PC-9 (cell line): ENCODE results near the gene LZIC. TPM values are rescaled to one million over a fixed set of nuclear protein-coding genes. Genes with fewer than 3 reads are reported as not detected.
A peak's percentile ranks its signal among the peaks of the same experiment; 100 is the strongest.

Experiments
- BruUV-seq: library from RNA; stranded (reverse); fragments of 400-500 nt; replicated peaks from 2 replicates; lab custom pipeline; 2021; lab: Mats Ljungman, UMichigan
- CTCF ChIA-PET: fragments of 300-600 bp; sonication (Branson Sonifier 250); formaldehyde crosslinking; loops from one replicate; lab custom pipeline; 2022; ENCODE audit warnings: antibody characterized with exemption; lab: Charles Lee
- POLR2A ChIA-PET: fragments of 300-600 bp; sonication (Branson Sonifier 250); formaldehyde crosslinking; loops from one replicate; lab custom pipeline; 2022; ENCODE audit warnings: antibody characterized with exemption; ENCODE audit not compliant: unreplicated experiment; lab: Charles Lee
- DNase-seq, 2 experiments: peaks; one replicate each; pipeline versions ENCODE4 v3.0.0 to v3.0.0-alpha.2; 2015 to 2022; ENCODE audit warnings: mixed read lengths in 1 of 2
- H2AFZ ChIP-seq: fragments of 200-600 bp; sonication (generic); 2 replicates; pipeline ENCODE4 v1.8.1; 2017; ENCODE audit warnings: antibody characterized with exemption
- H3F3A ChIP-seq: fragments of 200-600 bp; sonication (generic); 2 replicates; pipeline ENCODE4 v1.8.1; 2017; ENCODE audit warnings: antibody characterized with exemption, mild to moderate bottlenecking, low read depth; ENCODE audit not compliant: insufficient read depth
- H3K27ac ChIP-seq: fragments of 200-600 bp; sonication (generic); 2 replicates; pipeline ENCODE4 v1.6.1; 2016; ENCODE audit warnings: mixed run types
- H3K27me3 ChIP-seq: fragments of 200-600 bp; sonication (generic); 2 replicates; pipeline ENCODE4 v1.6.1; 2016; ENCODE audit warnings: low read depth, mixed run types; ENCODE audit not compliant: insufficient read depth
- H3K36me3 ChIP-seq: fragments of 200-600 bp; sonication (generic); 2 replicates; pipeline ENCODE4 v1.6.1; 2016; ENCODE audit warnings: low read depth, mixed run types
- H3K4me1 ChIP-seq: fragments of 200-600 bp; sonication (generic); replicated peaks from 2 replicates; pipeline ENCODE4 v1.6.1; 2016; ENCODE audit warnings: mixed run types; ENCODE audit not compliant: insufficient read depth
- H3K4me2 ChIP-seq: fragments of 200-600 bp; sonication (generic); 2 replicates; pipeline ENCODE4 v1.6.1; 2017; ENCODE audit warnings: mixed run types
- H3K4me3 ChIP-seq: fragments of 200-600 bp; sonication (generic); 2 replicates; pipeline ENCODE4 v1.6.1; 2016; ENCODE audit warnings: mixed run types
- H3K79me2 ChIP-seq: fragments of 200-600 bp; sonication (generic); 2 replicates; pipeline ENCODE4 v1.6.1; 2017; ENCODE audit warnings: low read depth, mixed run types
- H3K9me2 ChIP-seq: fragments of 200-600 bp; sonication (generic); 2 replicates; pipeline ENCODE4 v1.8.1; 2017; ENCODE audit warnings: mild to moderate bottlenecking; ENCODE audit not compliant: insufficient read depth
- H3K9me3 ChIP-seq: fragments of 200-600 bp; sonication (generic); 2 replicates; pipeline ENCODE4 v1.8.1; 2016; ENCODE audit warnings: low read depth; ENCODE audit not compliant: insufficient read depth
- H4K20me1 ChIP-seq: fragments of 200-600 bp; sonication (generic); 2 replicates; pipeline ENCODE4 v1.8.1; 2017; ENCODE audit not compliant: insufficient read depth
- EZH2 ChIP-seq: fragments of 200-600 bp; sonication (generic); IDR thresholded peaks from 2 replicates; pipeline ENCODE4 v1.8.0; 2017; ENCODE audit warnings: antibody characterized with exemption, low read depth
- intact Hi-C: fragments of 100-400 bp; cut with micrococcal nuclease; formaldehyde crosslinking; loops from one replicate; pipeline ENCODE4 v1.10.0; 2022; ENCODE audit not compliant: unreplicated experiment
- total RNA-seq: library from RNA; stranded (reverse); gene quantifications from 2 replicates; pipeline ENCODE4 v1.2.3, GENCODE V29; 2021
- TF ChIP-seq, protein P1 (sequence below): fragments of 200-600 bp; sonication (generic); conservative IDR thresholded peaks from 2 replicates; pipeline ENCODE4 v1.6.1; 2017; ENCODE audit warnings: mixed run types, antibody characterized with exemption, mild to moderate bottlenecking, moderate library complexity

Gene LZIC
- total RNA-seq, 1 experiment from 2014 or later, result 27.4 TPM

DNA sequence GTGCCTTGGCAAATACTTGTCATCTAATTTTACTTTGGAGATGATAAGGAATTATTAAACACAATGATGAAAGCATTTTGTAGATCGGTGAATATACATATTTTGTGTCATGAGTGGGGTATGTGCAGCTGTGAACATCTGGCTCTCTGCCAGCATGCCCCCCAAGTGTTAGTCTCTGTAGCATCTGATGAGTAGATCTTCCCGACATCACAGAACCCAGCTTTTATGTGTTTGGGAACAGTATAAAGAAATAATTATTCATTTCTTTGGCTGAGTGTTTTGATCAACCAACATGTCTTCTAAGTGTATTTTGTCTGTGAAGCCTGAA is 28.6 kb downstream of the LZIC start:
- DNase-seq, result no peak
- TF ChIP-seq, protein P1, sequence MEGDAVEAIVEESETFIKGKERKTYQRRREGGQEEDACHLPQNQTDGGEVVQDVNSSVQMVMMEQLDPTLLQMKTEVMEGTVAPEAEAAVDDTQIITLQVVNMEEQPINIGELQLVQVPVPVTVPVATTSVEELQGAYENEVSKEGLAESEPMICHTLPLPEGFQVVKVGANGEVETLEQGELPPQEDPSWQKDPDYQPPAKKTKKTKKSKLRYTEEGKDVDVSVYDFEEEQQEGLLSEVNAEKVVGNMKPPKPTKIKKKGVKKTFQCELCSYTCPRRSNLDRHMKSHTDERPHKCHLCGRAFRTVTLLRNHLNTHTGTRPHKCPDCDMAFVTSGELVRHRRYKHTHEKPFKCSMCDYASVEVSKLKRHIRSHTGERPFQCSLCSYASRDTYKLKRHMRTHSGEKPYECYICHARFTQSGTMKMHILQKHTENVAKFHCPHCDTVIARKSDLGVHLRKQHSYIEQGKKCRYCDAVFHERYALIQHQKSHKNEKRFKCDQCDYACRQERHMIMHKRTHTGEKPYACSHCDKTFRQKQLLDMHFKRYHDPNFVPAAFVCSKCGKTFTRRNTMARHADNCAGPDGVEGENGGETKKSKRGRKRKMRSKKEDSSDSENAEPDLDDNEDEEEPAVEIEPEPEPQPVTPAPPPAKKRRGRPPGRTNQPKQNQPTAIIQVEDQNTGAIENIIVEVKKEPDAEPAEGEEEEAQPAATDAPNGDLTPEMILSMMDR, result peak; percentile 44; the same call in 1 of the 2 replicates
- TF ChIP-seq EZH2, result no peak
- ChIA-PET POLR2A (interaction anchor here (0.6 to 0.7 kb wide), 2 partner anchors 39 to 41 kb away, joined by 3 to 4 read pairs; no protein-coding TSS in a partner anchor), CTCF (interaction anchor here (0.6 to 1.4 kb wide), 5 partner anchors 37 to 299 kb away, joined by 3 to 16 read pairs (median 4); no protein-coding TSS in a partner anchor)
- Histone ChIP-seq H4K20me1 (no peaks in the 10 kb centered on the region), H3K27ac (no peak overlapping the region), H3F3A (no peaks in the 10 kb centered on the region), H3K79me2 (0 out of 2 replicates have a peak, but pooled peaks cover under 1% of the 10 kb centered on the region), H3K27me3 (no peaks in the 10 kb centered on the region), H2AFZ (no peak overlapping the region), H3K9me2 (no peaks in the 10 kb centered on the region), H3K4me2 (no peak overlapping the region), H3K9me3 (no peaks in the 10 kb centered on the region), H3K4me3 (no peak overlapping the region), H3K36me3 (no peaks in the 10 kb centered on the region), H3K4me1 (peaks cover 4% of the 10 kb centered on the region)
- intact Hi-C loops, result loop anchor here (1.0 to 10.0 kb wide), 2 partner anchors 39 to 150 kb away; no protein-coding TSS in a partner anchor
- no TSS peak for BruUV-seq

DNA sequence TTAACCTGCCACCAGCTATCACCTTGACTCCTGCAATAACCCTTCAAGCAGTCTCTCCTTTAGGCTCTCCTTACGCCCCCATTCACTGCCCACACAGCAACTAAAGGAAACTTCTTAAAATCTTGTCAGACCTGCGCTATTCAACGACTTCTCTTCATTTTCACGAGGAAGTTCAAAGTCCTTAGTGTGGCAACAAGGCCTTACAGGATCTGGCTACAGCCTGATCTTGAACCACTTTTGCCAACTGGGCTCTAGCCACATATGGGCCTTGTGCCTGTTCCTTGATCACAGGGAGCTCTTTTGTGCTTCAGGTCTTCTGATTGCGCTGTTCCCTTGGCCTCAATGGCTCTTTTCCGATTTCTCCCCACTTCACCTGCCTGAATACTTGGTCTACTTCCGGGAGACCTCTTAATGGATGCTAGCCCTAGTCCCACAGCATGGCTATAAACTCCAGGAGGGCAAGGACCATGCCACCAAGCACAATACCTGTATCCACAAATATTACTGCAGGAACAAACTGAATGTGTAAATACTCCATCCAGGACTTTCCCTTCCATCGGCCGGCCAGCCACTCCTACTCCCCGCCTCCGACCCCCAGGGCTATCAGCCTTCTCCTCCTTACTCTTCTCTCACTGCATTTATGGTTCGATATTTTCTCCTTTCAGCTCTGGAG is 30.8 kb downstream of the LZIC start:
- ChIA-PET POLR2A (no interaction called here), CTCF (no interaction called here)
- no peaks in the 10 kb centered on the region for H3K27me3 ChIP-seq
- H3K36me3 ChIP-seq, result no peaks in the 10 kb centered on the region
- H2AFZ ChIP-seq, result no peak overlapping the region
- no peak overlapping the region for H3K4me3 ChIP-seq
- intact Hi-C loops, result loop anchor here (10.0 kb wide), 1 partner anchor 148 kb away; no protein-coding TSS in a partner anchor
- H3K27ac ChIP-seq, result no peak overlapping the region
- peaks cover 18% of the 10 kb centered on the region for H3K79me2 ChIP-seq
- no peaks in the 10 kb centered on the region for H3K9me2 ChIP-seq
- DNase-seq, result no peak
- H3K9me3 ChIP-seq, result no peaks in the 10 kb centered on the region
- H3F3A ChIP-seq, result no peaks in the 10 kb centered on the region
- H3K4me1 ChIP-seq, result peaks cover 12% of the 10 kb centered on the region
- TF ChIP-seq EZH2, result no peak
- TF ChIP-seq, protein P1, result no peak
- H4K20me1 ChIP-seq, result no peaks in the 10 kb centered on the region
- no TSS peak for BruUV-seq
- H3K4me2 ChIP-seq, result no peak overlapping the region

DNA sequence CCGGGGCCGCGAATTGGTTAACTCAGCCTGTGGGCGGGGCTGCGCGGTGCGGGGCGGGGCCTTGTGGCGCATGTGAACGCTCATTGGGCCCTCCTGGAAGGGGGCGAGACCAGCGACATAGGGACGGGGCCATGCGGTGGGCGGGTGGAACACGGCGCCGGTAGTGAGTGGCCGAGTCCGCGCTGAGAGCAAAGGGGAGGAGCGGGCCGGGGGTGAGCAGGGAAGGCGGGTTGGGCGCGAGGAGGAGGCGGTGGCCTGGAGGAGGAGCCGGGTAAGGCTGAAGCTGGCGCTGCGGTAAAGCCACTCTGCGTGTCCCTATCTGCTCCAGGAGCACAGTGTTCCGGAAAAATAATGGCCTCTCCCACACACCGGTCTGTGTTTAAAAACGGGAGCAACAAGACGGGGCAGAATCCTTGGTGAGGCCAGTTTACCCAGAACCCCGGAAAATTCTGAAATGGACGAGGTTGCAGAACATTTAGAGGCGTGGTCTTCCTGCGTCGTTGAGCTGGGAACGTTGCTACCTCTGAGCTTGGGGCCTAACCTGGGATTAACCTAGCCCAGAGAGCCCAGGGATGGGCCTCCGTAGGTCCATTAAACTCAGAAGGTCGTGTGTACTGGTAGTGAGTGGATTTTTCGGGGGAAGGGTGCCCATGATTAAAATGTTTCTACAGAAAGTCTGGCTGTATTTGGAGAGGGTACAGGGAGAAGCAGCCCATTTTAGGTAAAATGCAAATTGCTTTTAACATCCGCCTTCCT is 32.6 kb downstream of the LZIC start:
- DNase-seq, result peak; percentile 89 to 100
- Histone ChIP-seq H3K9me3 (no peaks in the 10 kb centered on the region), H3K4me3 (peak overlapping the region; percentile 58), H3K4me1 (peaks cover 12% of the 10 kb centered on the region), H2AFZ (peak overlapping the region; percentile 80), H3K79me2 (peaks cover 18% of the 10 kb centered on the region), H3K36me3 (no peaks in the 10 kb centered on the region), H4K20me1 (no peaks in the 10 kb centered on the region), H3K27me3 (no peaks in the 10 kb centered on the region), H3K27ac (peak overlapping the region; percentile 64), H3K9me2 (no peaks in the 10 kb centered on the region), H3K4me2 (peak overlapping the region; percentile 83), H3F3A (no peaks in the 10 kb centered on the region)
- TF ChIP-seq, protein P1, result no peak
- no peak for TF ChIP-seq EZH2
- CTCF ChIA-PET, result interaction anchor here (0.6 to 1.0 kb wide), 3 partner anchors 17 to 126 kb away, joined by 4 to 7 read pairs (median 4); no protein-coding TSS in a partner anchor
- BruUV-seq, result TSS peak; percentile 95
- intact Hi-C loops, result loop anchor here (1.0 to 10.0 kb wide), 2 partner anchors 32 to 146 kb away; no protein-coding TSS in a partner anchor
- POLR2A ChIA-PET, result interaction anchor here (0.8 kb wide), 1 partner anchor 20 kb away, joined by 4 read pairs; no protein-coding TSS in a partner anchor
